Erythroblast (primary cell): ENCODE data around the gene NMNAT2.

Source experiments
- GATA1 ChIP-seq: IDR thresholded peaks from 2 replicates; pipeline ENCODE4 v1.6.1; 2011; ENCODE audit warnings: low read depth, mild to moderate bottlenecking, control low read depth, low read length, moderate library complexity
- POLR2A ChIP-seq: IDR thresholded peaks from 2 replicates; pipeline ENCODE4 v1.6.1; 2011; ENCODE audit warnings: mild to moderate bottlenecking, low read length

DNA sequence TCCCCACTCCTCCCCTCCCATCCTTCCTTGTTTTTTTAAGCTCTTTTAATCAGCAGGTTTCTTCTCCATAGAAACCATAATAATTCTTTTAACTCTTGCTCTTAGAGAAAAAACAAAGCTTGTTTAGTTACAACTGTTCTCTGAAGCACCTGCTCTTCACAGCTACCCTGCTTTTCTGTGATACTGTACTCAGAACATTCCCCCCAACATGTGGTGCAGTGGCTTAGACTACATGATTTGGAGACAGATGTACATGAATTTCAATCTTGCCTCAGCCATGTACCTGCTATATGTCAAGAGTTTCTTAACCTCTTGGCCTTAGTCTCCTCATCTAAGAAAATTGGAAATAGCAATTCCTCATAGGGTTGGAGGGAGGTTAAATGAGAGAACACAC lies 198.6 kb downstream of the NMNAT2 start:
- TF ChIP-seq POLR2A (no peak), GATA1 (no peak)
